Mesothelial cell of epicardium (in vitro differentiated cells): ENCODE results near the gene LDLRAD4. TPM values are rescaled to one million over a fixed set of nuclear protein-coding genes. Genes with fewer than 3 reads are reported as not detected.
"Not testable (repeated sequence)": the region's sequence is repeated elsewhere in the genome, so short reads cannot be mapped to it uniquely, and the experiment has no call there.

Experiments
- DNase-seq, 2 experiments: peaks; one replicate each; pipeline ENCODE4 v3.0.0; 2021; ENCODE audit warnings: low spot score in 2 of 2; ENCODE audit not compliant: unreplicated experiment in 2 of 2
- H3K27ac Mint-ChIP-seq: 2 replicates; pipeline ENCODE4 v1.8.0; 2021; ENCODE audit warnings: mixed read lengths
- H3K27me3 Mint-ChIP-seq: 2 replicates; pipeline ENCODE4 v1.8.0; 2021; ENCODE audit warnings: low read depth, mixed read lengths
- H3K36me3 Mint-ChIP-seq: 2 replicates; pipeline ENCODE4 v1.8.0; 2021; ENCODE audit warnings: mixed read lengths
- H3K4me1 Mint-ChIP-seq: 2 replicates; pipeline ENCODE4 v1.8.0; 2021; ENCODE audit warnings: mixed read lengths
- H3K4me3 Mint-ChIP-seq: 2 replicates; pipeline ENCODE4 v1.8.0; 2021; ENCODE audit warnings: mild to moderate bottlenecking, moderate library complexity, mixed read lengths
- H3K9me3 Mint-ChIP-seq: 2 replicates; pipeline ENCODE4 v1.8.0; 2021; ENCODE audit warnings: mixed read lengths
- total RNA-seq: library from RNA; stranded (reverse); gene quantifications from 3 replicates; pipeline ENCODE4 v1.2.1, GENCODE V29; 2021
- TF ChIP-seq, protein P1 (sequence below): fragments of 200-600 bp; sonication (generic); IDR thresholded peaks from one replicate; pipeline ENCODE4 v1.5.0; 2021; ENCODE audit warnings: antibody characterized with exemption; ENCODE audit not compliant: unreplicated experiment

The LDLRAD4 gene
- total RNA-seq, 1 donor from 2014 or later, result 29.7 TPM

DNA sequence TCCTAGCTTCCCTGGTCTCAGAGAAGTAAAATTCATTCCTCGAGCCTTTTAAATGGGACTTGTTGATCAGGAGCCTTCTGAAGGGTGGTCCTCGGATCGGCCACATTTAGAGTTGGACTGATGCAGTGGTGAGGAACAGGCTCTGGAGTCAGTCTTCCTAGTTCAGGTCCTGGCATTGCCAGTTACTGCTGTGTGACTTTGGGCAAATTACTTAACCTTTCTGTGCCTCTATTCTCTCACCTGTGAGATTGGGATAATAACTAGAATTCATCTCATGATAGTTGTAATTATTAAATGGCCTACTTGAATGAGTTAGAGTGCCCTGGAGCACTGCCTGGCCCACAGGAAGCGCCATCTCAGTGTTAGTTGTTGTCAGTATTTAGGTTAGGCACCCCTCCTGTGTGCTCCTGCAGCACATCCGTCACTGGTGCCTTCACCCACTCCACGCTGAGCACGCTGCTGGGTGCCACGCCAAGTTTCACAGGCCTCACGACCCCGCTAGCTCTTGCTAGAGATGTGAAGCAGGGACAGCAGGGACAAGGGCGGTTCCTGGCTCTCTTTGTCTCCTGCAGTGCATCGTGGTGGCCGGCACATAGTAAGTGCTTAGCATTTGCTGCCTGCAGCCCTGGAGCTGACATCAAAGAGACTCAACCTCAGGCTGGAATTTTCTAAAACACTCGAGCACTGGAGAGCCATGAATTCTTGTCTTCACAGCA, 384.9 kb downstream of the LDLRAD4 start:
- Mint-ChIP-seq H3K27me3 (no peaks in the 10 kb centered on the region), H3K4me3 (no peak overlapping the region), H3K36me3 (no peaks in the 10 kb centered on the region), H3K9me3 (peaks cover 6% of the 10 kb centered on the region), H3K4me1 (no peaks in the 10 kb centered on the region), H3K27ac (no peak overlapping the region)
- TF ChIP-seq, protein P1, sequence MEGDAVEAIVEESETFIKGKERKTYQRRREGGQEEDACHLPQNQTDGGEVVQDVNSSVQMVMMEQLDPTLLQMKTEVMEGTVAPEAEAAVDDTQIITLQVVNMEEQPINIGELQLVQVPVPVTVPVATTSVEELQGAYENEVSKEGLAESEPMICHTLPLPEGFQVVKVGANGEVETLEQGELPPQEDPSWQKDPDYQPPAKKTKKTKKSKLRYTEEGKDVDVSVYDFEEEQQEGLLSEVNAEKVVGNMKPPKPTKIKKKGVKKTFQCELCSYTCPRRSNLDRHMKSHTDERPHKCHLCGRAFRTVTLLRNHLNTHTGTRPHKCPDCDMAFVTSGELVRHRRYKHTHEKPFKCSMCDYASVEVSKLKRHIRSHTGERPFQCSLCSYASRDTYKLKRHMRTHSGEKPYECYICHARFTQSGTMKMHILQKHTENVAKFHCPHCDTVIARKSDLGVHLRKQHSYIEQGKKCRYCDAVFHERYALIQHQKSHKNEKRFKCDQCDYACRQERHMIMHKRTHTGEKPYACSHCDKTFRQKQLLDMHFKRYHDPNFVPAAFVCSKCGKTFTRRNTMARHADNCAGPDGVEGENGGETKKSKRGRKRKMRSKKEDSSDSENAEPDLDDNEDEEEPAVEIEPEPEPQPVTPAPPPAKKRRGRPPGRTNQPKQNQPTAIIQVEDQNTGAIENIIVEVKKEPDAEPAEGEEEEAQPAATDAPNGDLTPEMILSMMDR, result no peak
- DNase-seq, result no peak

DNA sequence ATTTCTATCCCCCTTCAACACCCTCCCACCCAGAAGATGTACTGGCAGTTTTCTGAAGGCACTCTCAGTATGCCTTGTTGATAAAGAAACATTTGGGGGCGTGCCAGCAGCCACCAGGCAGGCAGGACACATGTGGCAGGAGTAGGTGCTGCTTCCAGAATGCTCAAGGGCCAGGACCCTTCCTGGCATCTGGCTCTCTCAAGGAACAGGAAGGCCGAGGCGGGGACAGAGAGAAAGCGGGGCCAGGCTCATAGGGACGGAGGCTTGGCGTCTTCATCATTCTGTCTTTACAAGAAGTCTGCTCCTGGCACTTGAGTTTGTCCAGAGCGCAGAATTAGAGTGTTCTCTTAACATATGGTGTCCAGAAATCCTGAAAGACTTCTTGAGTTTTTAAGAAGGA, 386.2 kb downstream of the LDLRAD4 start:
- H3K27ac Mint-ChIP-seq, result no peak overlapping the region
- H3K4me1 Mint-ChIP-seq, result no peaks in the 10 kb centered on the region
- H3K36me3 Mint-ChIP-seq, result no peaks in the 10 kb centered on the region
- H3K27me3 Mint-ChIP-seq, result no peaks in the 10 kb centered on the region
- no peak for DNase-seq
- TF ChIP-seq, protein P1, result no peak
- no peak overlapping the region for H3K4me3 Mint-ChIP-seq
- no peaks in the 10 kb centered on the region for H3K9me3 Mint-ChIP-seq

DNA sequence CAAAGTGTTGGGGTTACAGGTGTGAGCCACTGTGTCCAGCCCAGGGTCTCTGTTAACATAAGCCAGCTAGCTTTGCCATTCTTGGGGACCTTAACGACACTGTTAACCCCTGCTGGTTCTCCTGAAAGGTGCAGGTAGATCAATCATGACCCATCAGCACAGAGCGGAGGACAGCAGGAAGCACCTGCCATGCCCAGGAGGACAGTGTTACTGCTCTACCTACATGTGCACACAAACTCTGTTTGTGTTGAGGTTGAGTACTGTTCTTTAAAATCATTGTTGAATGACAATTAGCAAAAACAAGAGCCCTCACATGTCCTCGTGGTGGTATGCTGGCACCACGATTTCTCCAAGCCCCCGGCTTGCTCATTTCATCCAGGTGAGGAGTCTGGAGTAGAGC, 386.9 kb downstream of the LDLRAD4 start:
- no peak for DNase-seq
- H3K4me1 Mint-ChIP-seq, result no peaks in the 10 kb centered on the region

DNA sequence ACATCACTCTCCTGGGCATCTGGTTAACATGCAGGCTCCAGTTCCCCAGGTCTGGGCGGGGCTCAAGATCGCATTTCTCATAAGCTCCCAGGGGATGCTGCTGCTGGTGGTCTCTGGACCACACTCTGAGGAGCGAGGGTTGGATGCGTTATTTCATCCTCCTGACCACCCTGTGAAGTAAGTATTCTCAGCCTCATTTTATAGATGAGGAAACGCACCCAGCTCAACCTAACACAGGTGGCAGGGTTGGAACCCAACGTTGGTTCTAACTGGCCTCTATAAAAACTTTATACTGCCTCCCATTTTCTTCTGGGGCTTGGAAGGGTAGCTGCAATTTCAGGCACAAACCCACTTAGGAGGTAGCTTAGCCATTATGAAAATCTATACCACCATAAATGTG, 387.3 kb downstream of the LDLRAD4 start:
- TF ChIP-seq, protein P1, result no peak
- Mint-ChIP-seq H3K36me3 (no peaks in the 10 kb centered on the region), H3K4me1 (peaks cover 2% of the 10 kb centered on the region), H3K27ac (no peak overlapping the region), H3K9me3 (no peaks in the 10 kb centered on the region), H3K27me3 (peaks cover 3% of the 10 kb centered on the region), H3K4me3 (no peak overlapping the region)
- DNase-seq, result no peak

More for the DNA sequence above, 386.9 kb downstream of the LDLRAD4 start:
- no peaks in the 10 kb centered on the region for H3K9me3 Mint-ChIP-seq
- H3K36me3 Mint-ChIP-seq, result no peaks in the 10 kb centered on the region
- no peak overlapping the region for H3K27ac Mint-ChIP-seq
- TF ChIP-seq, protein P1, result no peak
- H3K27me3 Mint-ChIP-seq, result no peaks in the 10 kb centered on the region
- H3K4me3 Mint-ChIP-seq, result no peak overlapping the region

DNA sequence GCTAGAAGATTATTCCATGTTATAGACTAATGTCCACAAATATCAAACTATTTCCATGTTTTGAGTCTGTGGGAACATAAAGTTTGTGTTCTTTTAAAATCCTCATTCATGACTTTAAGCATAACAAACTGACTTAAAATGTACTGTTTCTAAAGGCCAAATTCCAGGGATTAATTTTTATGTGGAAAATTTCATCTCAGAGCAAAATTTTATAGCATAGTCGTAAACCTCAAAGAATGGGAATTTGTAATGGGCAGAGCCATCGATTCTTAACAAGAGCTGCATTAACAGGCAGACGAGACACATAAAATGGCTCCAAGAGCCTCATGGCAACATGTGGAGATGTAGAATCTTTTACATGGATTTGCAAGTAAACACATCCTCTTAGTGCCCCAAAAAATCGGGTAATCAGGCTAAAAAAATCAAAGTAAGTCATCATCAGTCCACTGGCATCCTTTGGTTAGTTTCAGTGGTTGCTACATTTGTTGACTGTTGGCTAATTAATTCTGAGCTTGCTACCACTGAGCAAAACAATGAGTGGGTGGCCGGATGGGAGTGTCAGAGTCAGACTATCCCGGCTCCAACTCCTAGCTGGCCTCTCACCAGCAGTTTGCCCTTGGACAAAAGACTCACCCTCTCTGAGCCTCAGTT, 388.2 kb downstream of the LDLRAD4 start:
- Mint-ChIP-seq H3K4me3 (no peak overlapping the region), H3K9me3 (no peaks in the 10 kb centered on the region), H3K27ac (peak overlapping the region; percentile 53), H3K4me1 (peaks cover 11% of the 10 kb centered on the region), H3K36me3 (no peaks in the 10 kb centered on the region), H3K27me3 (peaks cover 11% of the 10 kb centered on the region)
- no peak for DNase-seq
- TF ChIP-seq, protein P1, result no peak

DNA sequence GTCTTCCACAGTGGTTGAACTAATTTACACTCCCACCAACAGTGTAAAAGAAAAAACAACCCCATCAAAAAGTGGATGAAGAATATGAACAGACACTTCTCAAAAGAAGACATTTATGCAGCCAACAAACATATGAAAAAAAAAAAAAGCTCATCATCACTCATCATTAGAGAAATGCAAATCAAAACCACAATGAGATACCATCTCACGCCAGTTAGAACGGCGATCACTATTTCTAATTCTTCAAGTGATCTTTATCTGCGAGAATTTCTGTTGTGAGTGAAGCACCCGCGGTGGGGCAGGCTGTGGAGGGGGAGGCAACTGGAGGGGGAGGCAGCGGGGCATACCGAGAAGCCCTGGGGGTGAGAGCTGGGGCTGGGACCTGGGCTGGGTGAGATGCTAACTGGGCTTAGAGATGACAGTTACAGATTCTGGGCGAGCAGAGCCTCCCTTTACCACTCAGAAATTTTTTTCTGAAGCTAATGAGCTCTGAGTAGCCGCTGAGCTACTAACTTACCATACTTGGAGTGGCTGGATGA, 389.5 kb downstream of the LDLRAD4 start:
- not testable (repeated sequence) for H3K27ac Mint-ChIP-seq, H3K36me3 Mint-ChIP-seq, H3K4me3 Mint-ChIP-seq, H3K9me3 Mint-ChIP-seq, DNase-seq
- Mint-ChIP-seq H3K27me3 (peaks cover 25% of the 10 kb centered on the region), H3K4me1 (peaks cover 17% of the 10 kb centered on the region)
